ENCODE results near the gene MEIG1.
A peak's percentile ranks its signal among the peaks of the same experiment; 100 is the strongest.
"Not testable (repeated sequence)": the region's sequence is repeated elsewhere in the genome, so short reads cannot be mapped to it uniquely, and the experiment has no call there.

MEIG1 gene

GRCh38 chr10:14958872-14959220, 342 bp upstream of the MEIG1 start:
- no peak for DNase-seq

GRCh38 chr10:14967897-14968296, 8.7 kb downstream of the MEIG1 start:
- no peak for DNase-seq

- peak; percentile 54 for DNase-seq
Observed at GRCh38 chr10:14971867-14972448, 12.8 kb downstream of the MEIG1 start.

- DNase-seq: not testable (repeated sequence)
Observed at GRCh38 chr10:14974153-14974998, 15.2 kb downstream of the MEIG1 start.

- no peak for DNase-seq
Observed at GRCh38 chr10:14975672-14976273, 16.6 kb downstream of the MEIG1 start.

GRCh38 chr10:14982744-14983143, 23.6 kb downstream of the MEIG1 start:
- no peak for DNase-seq

- not testable (repeated sequence) for DNase-seq
Observed at GRCh38 chr10:14989552-14989951, 30.4 kb downstream of the MEIG1 start.

GRCh38 chr10:14991035-14991749, 32.0 kb downstream of the MEIG1 start:
- DNase-seq: peak; percentile 76

- not testable (repeated sequence) for DNase-seq
Observed at GRCh38 chr10:14992336-14992735, 33.1 kb downstream of the MEIG1 start.

GRCh38 chr10:14993500-14994455, 34.6 kb downstream of the MEIG1 start:
- not testable (repeated sequence) for DNase-seq

- no peak for DNase-seq
Observed at GRCh38 chr10:14995964-14996565, 36.9 kb downstream of the MEIG1 start.

GRCh38 chr10:15013530-15013929, 54.3 kb downstream of the MEIG1 start:
- DNase-seq: not testable (repeated sequence)

- no peak for DNase-seq
Observed at GRCh38 chr10:15015451-15015850, 56.3 kb downstream of the MEIG1 start.

GRCh38 chr10:15020966-15021365, 61.8 kb downstream of the MEIG1 start:
- DNase-seq: not testable (repeated sequence)
